K562 (cell line): ENCODE results near the gene SNAPC2.

Experiments
- ELF1 ChIP-seq: fragments of 200-800 bp; sonication (Bioruptor generic); IDR thresholded peaks from 2 replicates; pipeline ENCODE4 v1.6.1; 2016; ENCODE audit warnings: missing genetic modification characterization, missing compliant biosample characterization
- HNRNPH1 ChIP-seq: fragments of 200-400 bp; formaldehyde crosslinking; optimal IDR thresholded peaks from 2 replicates; pipeline ENCODE3; 2017; ENCODE audit warnings: low read depth, mild to moderate bottlenecking, low read length, moderate library complexity
- NBN ChIP-seq: fragments of 450-650 bp; IDR thresholded peaks from 2 replicates; pipeline ENCODE4 v1.6.1; 2016; ENCODE audit warnings: low read depth, mild to moderate bottlenecking
- TAF1 ChIP-seq: IDR thresholded peaks from 2 replicates; pipeline ENCODE4 v1.6.1; 2011; ENCODE audit warnings: mild to moderate bottlenecking, low read length, moderate library complexity; ENCODE audit not compliant: insufficient read depth, control insufficient read depth, severe bottlenecking; ENCODE audit errors: extremely low read depth
- ZNF407 ChIP-seq: fragments of 450-650 bp; IDR thresholded peaks from 2 replicates; pipeline ENCODE4 v1.6.1; 2016; ENCODE audit warnings: low read depth
- ZNF586 ChIP-seq: fragments of 450-650 bp; formaldehyde crosslinking; conservative IDR thresholded peaks from 2 replicates; pipeline ENCODE4 v1.4.0; 2020; ENCODE audit warnings: mild to moderate bottlenecking, moderate library complexity
- TF ChIP-seq, protein P1 (sequence below), 2 experiments: fragments of 450-650 bp; IDR thresholded peaks; 2 replicates each; pipeline ENCODE4 v1.6.1; 2018; ENCODE audit warnings: mild to moderate bottlenecking in 2 of 2, low read depth in 1 of 2; ENCODE audit not compliant: partially characterized antibody in 2 of 2

GRCh38 chr19:7941895-7942596 is 21.9 kb downstream of the SNAPC2 start:
- TF ChIP-seq TAF1 (no peak), ELF1 (tag) (no peak), HNRNPH1 (no peak), ZNF407 (no peak), ZNF586 (CRISPR knock-in tag) (no peak), NBN (no peak)
- TF ChIP-seq, protein P1, sequence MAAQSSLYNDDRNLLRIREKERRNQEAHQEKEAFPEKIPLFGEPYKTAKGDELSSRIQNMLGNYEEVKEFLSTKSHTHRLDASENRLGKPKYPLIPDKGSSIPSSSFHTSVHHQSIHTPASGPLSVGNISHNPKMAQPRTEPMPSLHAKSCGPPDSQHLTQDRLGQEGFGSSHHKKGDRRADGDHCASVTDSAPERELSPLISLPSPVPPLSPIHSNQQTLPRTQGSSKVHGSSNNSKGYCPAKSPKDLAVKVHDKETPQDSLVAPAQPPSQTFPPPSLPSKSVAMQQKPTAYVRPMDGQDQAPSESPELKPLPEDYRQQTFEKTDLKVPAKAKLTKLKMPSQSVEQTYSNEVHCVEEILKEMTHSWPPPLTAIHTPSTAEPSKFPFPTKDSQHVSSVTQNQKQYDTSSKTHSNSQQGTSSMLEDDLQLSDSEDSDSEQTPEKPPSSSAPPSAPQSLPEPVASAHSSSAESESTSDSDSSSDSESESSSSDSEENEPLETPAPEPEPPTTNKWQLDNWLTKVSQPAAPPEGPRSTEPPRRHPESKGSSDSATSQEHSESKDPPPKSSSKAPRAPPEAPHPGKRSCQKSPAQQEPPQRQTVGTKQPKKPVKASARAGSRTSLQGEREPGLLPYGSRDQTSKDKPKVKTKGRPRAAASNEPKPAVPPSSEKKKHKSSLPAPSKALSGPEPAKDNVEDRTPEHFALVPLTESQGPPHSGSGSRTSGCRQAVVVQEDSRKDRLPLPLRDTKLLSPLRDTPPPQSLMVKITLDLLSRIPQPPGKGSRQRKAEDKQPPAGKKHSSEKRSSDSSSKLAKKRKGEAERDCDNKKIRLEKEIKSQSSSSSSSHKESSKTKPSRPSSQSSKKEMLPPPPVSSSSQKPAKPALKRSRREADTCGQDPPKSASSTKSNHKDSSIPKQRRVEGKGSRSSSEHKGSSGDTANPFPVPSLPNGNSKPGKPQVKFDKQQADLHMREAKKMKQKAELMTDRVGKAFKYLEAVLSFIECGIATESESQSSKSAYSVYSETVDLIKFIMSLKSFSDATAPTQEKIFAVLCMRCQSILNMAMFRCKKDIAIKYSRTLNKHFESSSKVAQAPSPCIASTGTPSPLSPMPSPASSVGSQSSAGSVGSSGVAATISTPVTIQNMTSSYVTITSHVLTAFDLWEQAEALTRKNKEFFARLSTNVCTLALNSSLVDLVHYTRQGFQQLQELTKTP (IDR thresholded peaks at IDR 0.05; ENCODE audit: low read depth in 1 of 2, partially characterized antibody in 2 of 2) = no peak
